Activated CD8-positive, alpha-beta T cell treated with anti-CD3 and anti-CD28 coated beads for 36 hours (primary cell): ENCODE measurements around the gene TSPAN4. TPM values are rescaled to one million over a fixed set of nuclear protein-coding genes. Genes with fewer than 3 reads are reported as not detected.

ENCODE experiments used
- ATAC-seq: fragments of 200-7000 bp; cut with Tn5 transposase; one replicate; pipeline ENCODE4 v1.10.0; 2021; ENCODE audit warnings: mild to moderate bottlenecking, moderate library complexity
- CTCF ChIA-PET: fragments of 350-600 bp; sonication (Branson Sonifier 250); formaldehyde crosslinking; loops from one replicate; lab custom pipeline; 2021; ENCODE audit warnings: antibody characterized with exemption; lab: Charles Lee
- POLR2A ChIA-PET: fragments of 350-600 bp; sonication (Branson Sonifier 250); formaldehyde crosslinking; loops from one replicate; lab custom pipeline; 2021; ENCODE audit warnings: antibody characterized with exemption; lab: Charles Lee
- DNase-seq: peaks from one replicate; pipeline ENCODE4 v3.0.0-alpha.2; 2020
- H3K27ac Mint-ChIP-seq: one replicate; pipeline ENCODE4 v1.8.0; 2021; ENCODE audit warnings: mild to moderate bottlenecking, mixed read lengths
- H3K27me3 Mint-ChIP-seq: one replicate; pipeline ENCODE4 v1.8.0; 2021; ENCODE audit warnings: mixed read lengths
- H3K36me3 Mint-ChIP-seq: one replicate; pipeline ENCODE4 v1.8.0; 2021; ENCODE audit warnings: low read depth, mixed read lengths
- H3K4me1 Mint-ChIP-seq: one replicate; pipeline ENCODE4 v1.8.0; 2021; ENCODE audit warnings: low read depth, mixed read lengths
- H3K4me3 Mint-ChIP-seq: one replicate; pipeline ENCODE4 v1.8.0; 2021; ENCODE audit warnings: mild to moderate bottlenecking, moderate library complexity, mixed read lengths
- H3K9me3 Mint-ChIP-seq: one replicate; pipeline ENCODE4 v1.8.0; 2021; ENCODE audit warnings: mixed read lengths
- intact Hi-C: fragments of 100-400 bp; cut with micrococcal nuclease; formaldehyde crosslinking; loops from one replicate; pipeline ENCODE4 v1.10.0; 2022
- total RNA-seq, 2 experiments: library from RNA; stranded (reverse); gene quantifications; one replicate each; pipeline ENCODE4 v1.2.3, GENCODE V29; 2021
- TF ChIP-seq, protein P1 (sequence below): fragments of 200-600 bp; IDR thresholded peaks from one replicate; pipeline ENCODE4 v1.8.0; 2022; ENCODE audit warnings: antibody characterized with exemption, mild to moderate bottlenecking

The TSPAN4 gene
- total RNA-seq, 2 experiments from 2014 or later, result 15.4 to 16.0 TPM

DNA sequence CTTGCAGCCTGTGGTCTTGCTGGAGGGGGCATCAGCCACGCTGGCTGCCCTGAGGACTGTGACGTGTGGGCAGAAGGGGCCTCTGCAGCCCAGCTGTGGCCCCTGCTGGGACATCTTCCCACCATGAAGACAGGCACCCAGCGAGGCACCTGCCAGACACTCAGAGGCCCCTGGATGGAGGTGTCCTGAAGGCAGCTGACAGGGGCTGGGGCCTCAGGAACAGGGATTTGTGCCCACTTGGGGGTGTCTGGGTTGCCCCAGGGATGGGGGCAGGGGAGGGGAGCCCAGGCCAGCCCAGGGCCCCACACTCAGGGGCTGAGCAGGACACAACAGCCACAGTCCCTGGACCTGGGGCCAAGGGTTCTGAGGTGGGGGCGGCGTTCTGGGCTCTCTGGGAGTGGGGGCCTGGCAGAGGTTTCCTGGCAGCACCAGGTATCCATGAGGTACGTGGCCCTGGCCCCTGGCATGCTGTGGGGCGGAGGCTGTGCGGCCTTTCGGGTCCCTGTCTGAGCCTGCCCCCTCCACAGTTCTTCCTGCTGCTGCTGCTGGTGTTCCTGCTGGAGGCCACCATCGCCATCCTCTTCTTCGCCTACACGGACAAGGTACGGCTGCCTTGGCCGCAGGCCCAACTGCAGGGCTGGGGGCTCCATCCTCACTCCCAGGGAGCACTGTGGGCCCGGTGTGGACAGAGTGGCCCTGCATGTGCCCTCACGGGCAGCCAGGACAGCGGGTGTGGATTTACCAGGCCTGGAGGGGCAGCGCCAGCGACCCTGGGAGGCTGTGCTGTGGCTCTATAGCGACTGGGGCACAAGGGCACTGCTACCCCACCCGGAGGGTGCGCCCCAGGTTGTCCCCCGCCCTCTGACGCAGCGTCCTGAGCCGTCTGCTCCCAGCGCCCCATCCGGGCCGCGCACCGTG is 21.5 kb downstream of the TSPAN4 start:
- no peak overlapping the region for H3K4me3 Mint-ChIP-seq
- intact Hi-C loops, result no loop called here
- no peaks in the 10 kb centered on the region for H3K27me3 Mint-ChIP-seq
- CTCF ChIA-PET, result no interaction called here
- no peaks in the 10 kb centered on the region for H3K36me3 Mint-ChIP-seq
- H3K27ac Mint-ChIP-seq, result no peak overlapping the region
- POLR2A ChIA-PET, result no interaction called here
- ATAC-seq (no peak), DNase-seq (no peak)
- TF ChIP-seq, protein P1, sequence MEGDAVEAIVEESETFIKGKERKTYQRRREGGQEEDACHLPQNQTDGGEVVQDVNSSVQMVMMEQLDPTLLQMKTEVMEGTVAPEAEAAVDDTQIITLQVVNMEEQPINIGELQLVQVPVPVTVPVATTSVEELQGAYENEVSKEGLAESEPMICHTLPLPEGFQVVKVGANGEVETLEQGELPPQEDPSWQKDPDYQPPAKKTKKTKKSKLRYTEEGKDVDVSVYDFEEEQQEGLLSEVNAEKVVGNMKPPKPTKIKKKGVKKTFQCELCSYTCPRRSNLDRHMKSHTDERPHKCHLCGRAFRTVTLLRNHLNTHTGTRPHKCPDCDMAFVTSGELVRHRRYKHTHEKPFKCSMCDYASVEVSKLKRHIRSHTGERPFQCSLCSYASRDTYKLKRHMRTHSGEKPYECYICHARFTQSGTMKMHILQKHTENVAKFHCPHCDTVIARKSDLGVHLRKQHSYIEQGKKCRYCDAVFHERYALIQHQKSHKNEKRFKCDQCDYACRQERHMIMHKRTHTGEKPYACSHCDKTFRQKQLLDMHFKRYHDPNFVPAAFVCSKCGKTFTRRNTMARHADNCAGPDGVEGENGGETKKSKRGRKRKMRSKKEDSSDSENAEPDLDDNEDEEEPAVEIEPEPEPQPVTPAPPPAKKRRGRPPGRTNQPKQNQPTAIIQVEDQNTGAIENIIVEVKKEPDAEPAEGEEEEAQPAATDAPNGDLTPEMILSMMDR, result no peak
- H3K9me3 Mint-ChIP-seq, result no peaks in the 10 kb centered on the region
- H3K4me1 Mint-ChIP-seq, result no peaks in the 10 kb centered on the region

DNA sequence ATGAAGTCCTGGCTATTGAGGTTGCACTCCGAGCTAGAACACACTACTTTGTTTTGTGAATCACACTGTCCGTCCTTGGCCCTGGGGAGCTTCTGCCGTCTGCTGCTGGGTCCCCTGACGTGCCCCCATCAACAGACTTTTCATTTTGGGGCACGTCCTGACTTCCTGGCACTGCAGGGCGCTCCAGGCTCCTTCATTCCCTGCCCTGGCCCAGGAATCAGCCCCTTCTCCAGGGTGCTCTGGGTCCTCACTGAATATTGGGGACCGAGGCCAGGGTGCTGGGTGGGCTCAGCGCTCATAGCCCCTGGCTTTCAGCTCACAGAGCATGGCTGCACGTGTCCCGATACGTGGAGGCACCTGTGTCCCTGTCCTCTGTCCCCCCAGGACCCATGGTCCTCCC is 22.2 kb downstream of the TSPAN4 start:
- DNase-seq (no peak), ATAC-seq (no peak)
- TF ChIP-seq, protein P1, result no peak
- ChIA-PET POLR2A (no interaction called here), CTCF (no interaction called here)
- Mint-ChIP-seq H3K9me3 (no peaks in the 10 kb centered on the region), H3K27me3 (no peaks in the 10 kb centered on the region), H3K4me3 (no peak overlapping the region), H3K4me1 (no peaks in the 10 kb centered on the region), H3K27ac (no peak overlapping the region), H3K36me3 (no peaks in the 10 kb centered on the region)
- intact Hi-C loops, result no loop called here

DNA sequence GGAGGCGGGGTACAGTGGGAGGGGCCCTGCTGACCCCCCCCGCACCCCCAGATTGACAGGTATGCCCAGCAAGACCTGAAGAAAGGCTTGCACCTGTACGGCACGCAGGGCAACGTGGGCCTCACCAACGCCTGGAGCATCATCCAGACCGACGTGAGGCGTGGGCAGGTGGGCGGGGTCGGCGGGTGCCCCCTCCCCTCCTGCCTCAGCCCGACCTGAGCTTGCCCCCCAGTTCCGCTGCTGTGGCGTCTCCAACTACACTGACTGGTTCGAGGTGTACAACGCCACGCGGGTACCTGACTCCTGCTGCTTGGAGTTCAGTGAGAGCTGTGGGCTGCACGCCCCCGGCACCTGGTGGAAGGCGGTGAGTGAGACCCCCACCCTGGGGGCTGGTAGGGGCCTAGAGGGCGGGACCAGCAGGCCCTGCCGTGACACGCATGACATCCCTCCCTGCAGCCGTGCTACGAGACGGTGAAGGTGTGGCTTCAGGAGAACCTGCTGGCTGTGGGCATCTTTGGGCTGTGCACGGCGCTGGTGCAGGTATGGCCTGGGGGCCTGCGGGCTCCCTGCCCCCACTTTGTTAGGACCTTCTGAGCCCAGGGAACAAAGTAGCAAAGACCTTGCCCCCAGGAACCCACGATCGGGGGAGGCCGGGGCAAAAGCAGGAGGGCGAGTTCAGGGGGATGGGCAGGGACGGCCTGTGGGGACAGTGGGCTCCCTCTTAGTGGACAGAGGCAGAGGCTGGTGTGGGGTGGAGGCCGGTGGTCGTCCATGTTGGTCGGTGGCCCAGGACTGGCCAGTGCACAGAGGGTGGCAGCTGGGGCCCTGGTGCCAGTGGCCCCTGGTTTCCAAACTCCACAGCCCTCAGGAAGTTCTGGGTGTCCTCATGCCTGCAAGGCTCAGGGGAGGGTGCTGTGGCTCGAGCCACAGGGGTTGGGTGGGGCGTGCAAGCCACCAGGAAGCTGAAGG is 23.1 kb downstream of the TSPAN4 start:
- TF ChIP-seq, protein P1, result no peak
- Mint-ChIP-seq H3K27ac (no peak overlapping the region), H3K27me3 (no peaks in the 10 kb centered on the region), H3K4me1 (no peaks in the 10 kb centered on the region), H3K36me3 (no peaks in the 10 kb centered on the region), H3K4me3 (no peak overlapping the region), H3K9me3 (no peaks in the 10 kb centered on the region)
- POLR2A ChIA-PET, result interaction anchor here (1.0 kb wide), 1 partner anchor 10 kb away, joined by 4 read pairs; no protein-coding TSS in a partner anchor
- intact Hi-C loops, result no loop called here
- DNase-seq (no peak), ATAC-seq (no peak)
- CTCF ChIA-PET, result no interaction called here

DNA sequence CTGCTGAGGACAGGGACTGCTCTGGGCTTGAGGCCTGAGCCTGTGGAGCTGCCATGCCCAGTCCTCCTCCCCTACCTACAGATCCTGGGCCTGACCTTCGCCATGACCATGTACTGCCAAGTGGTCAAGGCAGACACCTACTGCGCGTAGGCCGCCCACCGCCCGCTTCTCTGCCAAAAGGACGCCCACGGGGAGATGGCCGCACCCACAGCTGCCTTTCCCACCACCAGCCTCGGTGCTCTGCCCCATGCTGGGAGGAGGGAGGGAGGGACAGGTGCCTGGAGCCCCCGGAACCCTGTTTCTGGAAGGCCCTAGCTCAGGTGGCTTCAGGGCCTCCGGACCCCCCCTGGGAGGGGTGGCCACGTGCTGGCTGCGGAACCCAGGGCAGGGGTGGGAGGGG is 23.8 kb downstream of the TSPAN4 start:
- ATAC-seq, result no peak
- Mint-ChIP-seq H3K36me3 (no peaks in the 10 kb centered on the region), H3K4me3 (no peak overlapping the region), H3K9me3 (no peaks in the 10 kb centered on the region), H3K27me3 (no peaks in the 10 kb centered on the region), H3K27ac (no peak overlapping the region), H3K4me1 (no peaks in the 10 kb centered on the region)
- intact Hi-C loops, result no loop called here
- POLR2A ChIA-PET, result interaction anchor here (1.0 kb wide), 1 partner anchor 9 kb away, joined by 4 read pairs; no protein-coding TSS in a partner anchor
- no peak for DNase-seq
- TF ChIP-seq, protein P1, result no peak
- CTCF ChIA-PET, result no interaction called here
